ENCODE data around the gene FTO. TPM values are rescaled to one million over a fixed set of nuclear protein-coding genes. Genes with fewer than 3 reads are reported as not detected.

Gene FTO
- total and polyA plus RNA-seq, 7 experiments from 2014 or later: 47.2 to 104 (median 58.3) TPM

DNA sequence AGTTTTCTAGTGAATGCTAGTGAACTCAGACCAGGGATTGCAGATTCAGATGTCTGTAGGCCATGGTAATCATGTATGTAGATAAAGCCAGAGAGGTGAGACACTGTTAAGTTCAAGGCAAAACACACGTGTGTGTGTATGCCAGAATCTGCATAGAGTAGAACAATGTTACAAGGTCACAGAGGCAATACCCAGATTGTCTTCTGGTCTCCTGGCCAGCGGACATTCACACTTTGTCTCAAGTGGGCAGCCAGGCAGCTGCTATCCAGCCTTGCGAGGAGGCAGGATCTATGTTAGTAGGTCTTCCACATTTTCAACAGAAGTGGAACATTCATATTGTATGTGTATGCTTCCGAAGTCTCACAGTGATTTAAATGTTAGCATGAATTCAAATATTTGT lies 244.4 kb downstream of the FTO start:
- H3K4me3 ChIP-seq (ENCODE audit: low read length): no peak overlapping the region
- no peaks in the 10 kb centered on the region for H3K27me3 Mint-ChIP-seq
- peaks cover 4 to 6% of the 10 kb centered on the region in 2 donors for H3K4me1 ChIP-seq (ENCODE audit: control insufficient read depth in 2 of 2, insufficient read depth in 2 of 2, low read length in 2 of 2)
- no peaks in the 10 kb centered on the region for H3K27me3 ChIP-seq (ENCODE audit: control insufficient read depth in 2 of 2, insufficient read depth in 2 of 2, low read length in 2 of 2)
- H3K9me3 ChIP-seq (ENCODE audit: control insufficient read depth in 2 of 3, low read length in 3 of 3): no peaks in the 10 kb centered on the region
- ChIA-PET POLR2A (no interaction called here), CTCF (no interaction called here)
- no peak overlapping the region for H3K27ac ChIP-seq (ENCODE audit: low read depth, low read length)
- no peak overlapping the region for H3K27ac Mint-ChIP-seq
- H3K9me3 Mint-ChIP-seq: no peaks in the 10 kb centered on the region
- H3K36me3 Mint-ChIP-seq: peaks cover 0 to 3% (median 0%) of the 10 kb centered on the region in 5 donors
- no peak for DNase-seq
- no peak overlapping the region for H3K4me3 Mint-ChIP-seq
- intact Hi-C loops (cut with micrococcal nuclease): loop anchor here in 1 of 2 donors (5.0 to 10.0 kb wide), 2 partner anchors 339 to 1516 kb away; partner anchors contain the start of gene IRX3
- peaks cover 25 to 56% (median 43%) of the 10 kb centered on the region in 7 donors for H3K4me1 Mint-ChIP-seq
- no peaks in the 10 kb centered on the region for H3K36me3 ChIP-seq (ENCODE audit: control insufficient read depth in 2 of 3, insufficient read depth in 3 of 3, low read length in 3 of 3)
- ATAC-seq: no peak

DNA sequence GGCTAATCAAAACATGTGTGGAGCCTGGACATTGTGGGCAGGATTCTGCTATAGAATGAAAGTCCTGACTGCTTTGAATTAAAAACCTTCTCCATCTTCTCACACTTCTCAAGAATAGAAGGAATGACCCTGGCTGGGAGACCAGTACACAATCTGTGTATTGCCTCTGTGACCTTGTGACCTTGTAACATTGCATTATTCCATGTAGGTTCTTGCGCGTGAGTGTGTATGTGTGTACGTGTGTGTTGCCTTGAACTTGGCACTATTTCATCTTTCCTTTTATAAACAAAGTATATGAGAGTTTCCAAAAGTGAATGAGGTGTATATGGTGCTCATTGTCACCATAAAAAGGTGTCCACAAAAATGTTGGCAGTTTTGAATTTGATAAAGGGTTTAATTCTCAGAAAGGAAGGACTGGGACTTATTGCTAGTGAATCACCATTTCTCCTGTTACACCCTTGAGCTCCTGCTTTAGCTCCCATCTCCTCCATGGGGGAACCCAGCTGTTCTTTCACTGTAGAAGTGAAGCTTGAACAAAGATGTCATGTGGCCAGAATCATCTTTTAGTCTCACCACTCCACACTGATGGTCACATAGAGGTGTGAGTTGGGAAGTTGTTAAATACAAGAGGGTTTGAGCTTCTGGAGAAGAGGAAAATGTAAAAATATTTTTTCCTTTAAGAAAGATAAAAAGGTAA lies 244.9 kb downstream of the FTO start:
- no peak for ATAC-seq
- Histone ChIP-seq H3K27ac (ENCODE audit: low read depth, low read length) (no peak overlapping the region), H3K4me1 (ENCODE audit: control insufficient read depth in 2 of 2, insufficient read depth in 2 of 2, low read length in 2 of 2) (peaks cover 4 to 6% of the 10 kb centered on the region in 2 donors), H3K27me3 (ENCODE audit: control insufficient read depth in 2 of 2, insufficient read depth in 2 of 2, low read length in 2 of 2) (no peaks in the 10 kb centered on the region), H3K9me3 (ENCODE audit: control insufficient read depth in 2 of 3, low read length in 3 of 3) (no peaks in the 10 kb centered on the region), H3K36me3 (ENCODE audit: control insufficient read depth in 2 of 3, insufficient read depth in 3 of 3, low read length in 3 of 3) (no peaks in the 10 kb centered on the region), H3K4me3 (ENCODE audit: low read length) (no peak overlapping the region)
- Mint-ChIP-seq H3K9me3 (no peaks in the 10 kb centered on the region), H3K4me1 (peaks cover 25 to 57% (median 45%) of the 10 kb centered on the region in 7 donors), H3K27me3 (no peaks in the 10 kb centered on the region), H3K36me3 (peaks cover under 1 to 3% (median 1%) of the 10 kb centered on the region in 5 donors), H3K4me3 (no peak overlapping the region), H3K27ac (peak overlapping the region in 1 of 9 donors; percentile 1)
- ChIA-PET POLR2A (no interaction called here), CTCF (no interaction called here)
- intact Hi-C loops (cut with micrococcal nuclease): loop anchor here in 1 of 2 donors (5.0 to 10.0 kb wide), 2 partner anchors 338 to 1516 kb away; partner anchors contain the start of gene IRX3
- no peak for DNase-seq

DNA sequence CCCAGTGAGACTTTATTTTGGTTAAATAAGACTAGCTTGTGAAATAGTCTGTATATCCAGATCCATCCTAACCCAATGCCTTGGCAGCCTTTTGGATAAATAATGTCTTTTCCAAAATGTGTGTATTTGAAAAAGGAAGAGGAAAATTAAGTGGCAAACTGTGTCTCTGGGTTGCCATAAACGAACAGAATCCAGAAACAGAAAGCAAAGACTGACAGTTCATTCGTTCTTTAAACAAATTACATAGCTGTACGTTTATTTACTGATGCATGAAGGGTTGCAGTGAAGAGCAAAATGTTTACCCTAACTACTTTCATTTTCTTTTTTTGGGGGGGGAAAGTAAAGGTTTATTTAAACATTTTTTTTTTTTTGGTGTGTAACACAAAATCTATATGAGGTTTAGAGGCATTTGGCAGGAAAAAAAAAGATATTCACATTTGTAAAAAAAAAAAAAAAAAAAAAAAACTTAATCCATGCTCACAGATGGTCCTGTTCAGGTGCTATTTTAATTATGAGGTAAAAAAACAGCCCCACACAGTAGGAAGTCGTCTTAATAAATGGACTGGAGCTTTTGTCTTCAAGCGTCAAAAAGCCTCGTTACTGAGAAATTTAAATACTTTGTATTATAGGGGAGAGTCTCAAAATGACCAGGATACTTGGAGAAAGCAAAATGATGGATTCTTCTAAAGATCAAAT lies 245.9 kb downstream of the FTO start:
- no peaks in the 10 kb centered on the region for H3K36me3 ChIP-seq (ENCODE audit: control insufficient read depth in 2 of 3, insufficient read depth in 3 of 3, low read length in 3 of 3)
- no peak overlapping the region for H3K4me3 ChIP-seq (ENCODE audit: low read length)
- peak overlapping the region in 2 of 9 donors; percentile 49 to 55 for H3K27ac Mint-ChIP-seq
- H3K4me1 Mint-ChIP-seq: peaks cover 25 to 57% (median 45%) of the 10 kb centered on the region in 7 donors
- H3K4me1 ChIP-seq (ENCODE audit: control insufficient read depth in 2 of 2, insufficient read depth in 2 of 2, low read length in 2 of 2): peaks cover 4 to 6% of the 10 kb centered on the region in 2 donors
- H3K9me3 ChIP-seq (ENCODE audit: control insufficient read depth in 2 of 3, low read length in 3 of 3): no peaks in the 10 kb centered on the region
- no peaks in the 10 kb centered on the region for H3K27me3 ChIP-seq (ENCODE audit: control insufficient read depth in 2 of 2, insufficient read depth in 2 of 2, low read length in 2 of 2)
- ATAC-seq: no peak
- ChIA-PET POLR2A (no interaction called here), CTCF (no interaction called here)
- no peak overlapping the region for H3K4me3 Mint-ChIP-seq
- intact Hi-C loops (cut with micrococcal nuclease): loop anchor here in 1 of 2 donors (5.0 to 10.0 kb wide), 3 partner anchors 58 to 1515 kb away; partner anchors contain the start of gene IRX3
- peaks cover 7 to 10% (median 9%) of the 10 kb centered on the region in 5 donors for H3K36me3 Mint-ChIP-seq
- peaks cover 0 to 5% (median 0%) of the 10 kb centered on the region in 11 donors for H3K9me3 Mint-ChIP-seq
- no peak for DNase-seq
- no peaks in the 10 kb centered on the region for H3K27me3 Mint-ChIP-seq
- H3K27ac ChIP-seq (ENCODE audit: low read depth, low read length): no peak overlapping the region

DNA sequence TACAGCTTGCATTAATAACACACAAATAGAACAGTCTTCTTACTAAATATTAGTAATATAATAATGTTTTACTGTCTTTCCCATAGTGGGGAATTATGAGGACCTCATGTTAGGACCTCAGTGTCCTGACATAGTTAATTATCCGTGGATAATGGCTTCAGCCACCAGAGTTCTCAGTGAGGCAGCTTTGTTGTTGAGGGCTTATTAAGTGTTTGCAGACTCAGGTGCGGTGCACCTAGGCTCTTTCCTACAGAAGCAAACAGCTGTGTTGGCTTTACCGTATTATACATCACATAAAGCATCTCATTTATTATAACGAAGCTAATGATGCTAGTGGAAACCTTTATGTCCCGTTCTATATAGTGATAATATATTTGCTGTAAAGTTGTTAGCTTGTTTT lies 246.7 kb downstream of the FTO start:
- intact Hi-C loops (cut with micrococcal nuclease): loop anchor here in 1 of 2 donors (5.0 kb wide), 1 partner anchor 58 kb away; no protein-coding TSS in a partner anchor
- no peaks in the 10 kb centered on the region for H3K27me3 Mint-ChIP-seq
- DNase-seq: no peak
- peaks cover 7 to 18% (median 17%) of the 10 kb centered on the region in 5 donors for H3K36me3 Mint-ChIP-seq
- Histone ChIP-seq H3K4me1 (ENCODE audit: control insufficient read depth in 2 of 2, insufficient read depth in 2 of 2, low read length in 2 of 2) (peaks cover 4 to 6% of the 10 kb centered on the region in 2 donors), H3K27ac (ENCODE audit: low read depth, low read length) (no peak overlapping the region), H3K27me3 (ENCODE audit: control insufficient read depth in 2 of 2, insufficient read depth in 2 of 2, low read length in 2 of 2) (no peaks in the 10 kb centered on the region), H3K9me3 (ENCODE audit: control insufficient read depth in 2 of 3, low read length in 3 of 3) (no peaks in the 10 kb centered on the region), H3K36me3 (ENCODE audit: control insufficient read depth in 2 of 3, insufficient read depth in 3 of 3, low read length in 3 of 3) (no peaks in the 10 kb centered on the region), H3K4me3 (ENCODE audit: low read length) (no peak overlapping the region)
- peaks cover 0 to 5% (median 0%) of the 10 kb centered on the region in 11 donors for H3K9me3 Mint-ChIP-seq
- no peak for ATAC-seq
- peaks cover 25 to 57% (median 42%) of the 10 kb centered on the region in 7 donors for H3K4me1 Mint-ChIP-seq
- ChIA-PET CTCF (no interaction called here), POLR2A (no interaction called here)
- no peak overlapping the region for H3K27ac Mint-ChIP-seq
- no peak overlapping the region for H3K4me3 Mint-ChIP-seq

DNA sequence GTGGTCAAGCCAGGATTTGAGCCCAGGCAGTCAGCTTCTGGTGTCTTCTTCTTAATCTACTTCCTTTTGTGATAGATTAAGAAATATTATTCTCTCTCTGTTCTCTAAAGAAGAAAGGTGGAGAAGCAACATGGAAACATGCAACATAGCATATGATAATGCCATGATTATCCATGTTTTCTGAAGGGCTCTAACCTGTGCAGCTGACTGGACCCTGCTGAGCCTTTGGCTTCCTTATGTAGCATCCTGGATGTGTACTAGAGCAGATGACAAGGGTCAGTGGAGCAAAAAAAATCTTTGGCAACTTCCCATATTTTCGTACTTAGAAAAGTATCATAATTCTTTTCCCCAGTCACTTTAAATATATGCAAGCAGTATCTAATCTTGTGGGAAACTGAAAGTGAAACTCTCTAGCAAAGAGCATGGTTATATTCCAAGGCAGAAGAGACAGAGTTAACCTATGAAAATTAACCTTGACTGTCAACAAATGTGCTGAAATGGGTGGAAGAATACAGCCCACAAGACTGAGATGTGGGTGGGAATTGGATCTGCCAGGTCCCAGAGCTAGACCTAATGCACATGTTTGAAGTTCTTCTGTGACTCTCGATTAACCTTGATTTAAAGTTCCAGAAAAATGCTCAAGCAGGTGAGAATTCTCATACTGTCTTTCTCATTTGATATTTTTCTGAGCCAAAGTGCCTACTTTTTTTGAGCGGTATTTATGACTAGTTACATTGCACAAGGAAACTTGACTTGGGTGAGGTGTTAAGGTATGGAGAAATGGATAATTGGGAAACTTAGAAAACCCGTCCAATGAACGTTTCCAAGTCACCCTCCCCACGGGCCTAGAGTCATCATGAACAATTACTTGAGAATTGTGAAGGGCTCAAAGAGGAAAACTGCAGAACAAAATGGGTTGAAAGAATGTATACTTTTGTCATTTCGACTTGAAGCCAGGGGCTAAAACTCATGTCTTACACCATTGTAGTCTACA lies 248.6 kb downstream of the FTO start:
- H3K27ac ChIP-seq (ENCODE audit: low read depth, low read length): peak overlapping the region; percentile 15

DNA sequence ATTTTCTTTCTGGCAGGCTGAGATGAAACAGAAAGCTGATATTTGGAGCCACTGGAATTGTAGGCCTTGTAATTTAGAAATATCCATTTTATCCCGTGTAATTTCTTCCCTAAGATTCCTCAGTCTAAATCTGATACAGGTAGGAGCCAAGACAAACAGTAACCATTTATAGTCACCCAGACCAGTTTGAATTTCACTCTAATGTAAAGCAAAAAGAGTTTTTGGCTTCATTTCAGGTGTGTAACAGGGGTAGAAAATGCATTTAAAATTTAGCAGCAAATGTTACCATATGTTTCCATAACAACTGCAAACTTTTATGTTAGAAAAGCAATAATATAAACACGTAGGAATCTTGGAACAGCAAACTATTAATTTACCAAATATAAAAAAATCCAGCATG lies 249.4 kb downstream of the FTO start:
- H3K9me3 ChIP-seq (ENCODE audit: control insufficient read depth in 2 of 3, low read length in 3 of 3): no peaks in the 10 kb centered on the region
- Mint-ChIP-seq H3K27ac (peak overlapping the region in 1 of 9 donors; percentile 28), H3K9me3 (peaks cover 0 to 5% (median 0%) of the 10 kb centered on the region in 11 donors), H3K4me1 (peaks cover 18 to 46% (median 35%) of the 10 kb centered on the region in 7 donors), H3K4me3 (peak overlapping the region in 2 of 10 donors; percentile 74 to 83), H3K36me3 (peaks cover 14 to 33% (median 25%) of the 10 kb centered on the region in 5 donors), H3K27me3 (no peaks in the 10 kb centered on the region)
- H3K4me1 ChIP-seq (ENCODE audit: control insufficient read depth in 2 of 2, insufficient read depth in 2 of 2, low read length in 2 of 2): peaks cover 4 to 6% of the 10 kb centered on the region in 2 donors
- H3K27me3 ChIP-seq (ENCODE audit: control insufficient read depth in 2 of 2, insufficient read depth in 2 of 2, low read length in 2 of 2): no peaks in the 10 kb centered on the region
- H3K27ac ChIP-seq (ENCODE audit: low read depth, low read length): no peak overlapping the region
- ATAC-seq (no peak), DNase-seq (no peak)
- intact Hi-C loops (cut with micrococcal nuclease): loop anchor here in 1 of 2 donors (5.0 kb wide), 1 partner anchor 61 kb away; no protein-coding TSS in a partner anchor
- no peak overlapping the region for H3K4me3 ChIP-seq (ENCODE audit: low read length)
- H3K36me3 ChIP-seq (ENCODE audit: control insufficient read depth in 2 of 3, insufficient read depth in 3 of 3, low read length in 3 of 3): no peaks in the 10 kb centered on the region
- ChIA-PET POLR2A (no interaction called here), CTCF (no interaction called here)

More for the DNA sequence above, 248.6 kb downstream of the FTO start:
- Histone ChIP-seq H3K36me3 (ENCODE audit: control insufficient read depth in 2 of 3, insufficient read depth in 3 of 3, low read length in 3 of 3) (no peaks in the 10 kb centered on the region), H3K27me3 (ENCODE audit: control insufficient read depth in 2 of 2, insufficient read depth in 2 of 2, low read length in 2 of 2) (no peaks in the 10 kb centered on the region), H3K4me3 (ENCODE audit: low read length) (peak overlapping the region; percentile 51), H3K4me1 (ENCODE audit: control insufficient read depth in 2 of 2, insufficient read depth in 2 of 2, low read length in 2 of 2) (peaks cover 4 to 6% of the 10 kb centered on the region in 2 donors), H3K9me3 (ENCODE audit: control insufficient read depth in 2 of 3, low read length in 3 of 3) (no peaks in the 10 kb centered on the region)
- H3K4me1 Mint-ChIP-seq: peaks cover 24 to 53% (median 42%) of the 10 kb centered on the region in 7 donors
- H3K27me3 Mint-ChIP-seq: no peaks in the 10 kb centered on the region
- intact Hi-C loops (cut with micrococcal nuclease): loop anchor here in 1 of 2 donors (1.0 to 5.0 kb wide), 2 partner anchors 40 to 60 kb away; no protein-coding TSS in a partner anchor
- peak overlapping the region; percentile 48 to 79 (median 71) for H3K27ac Mint-ChIP-seq
- POLR2A ChIA-PET: no interaction called here
- ATAC-seq (peak; percentile 55), DNase-seq (peak in 4 of 9 donors; percentile 4 to 19 (median 16))
- CTCF ChIA-PET: no interaction called here
- peaks cover 0 to 5% (median 0%) of the 10 kb centered on the region in 11 donors for H3K9me3 Mint-ChIP-seq
- H3K36me3 Mint-ChIP-seq: peaks cover 11 to 29% (median 25%) of the 10 kb centered on the region in 5 donors
- peak overlapping the region; percentile 36 to 88 (median 78) for H3K4me3 Mint-ChIP-seq

Measured in naive thymus-derived CD4-positive, alpha-beta T cell (primary cell).